HG03469 (cell line): ENCODE measurements around the gene GPR137.
A peak's percentile ranks its signal among the peaks of the same experiment; 100 is the strongest.

Experiments
- ATAC-seq: cut with Tn5 transposase; IDR thresholded peaks from one replicate; pipeline ENCODE4 v1.9.1; 2021; ENCODE audit warnings: mild to moderate bottlenecking, moderate library complexity, moderate number of reproducible peaks; ENCODE audit not compliant: unreplicated experiment

The GPR137 gene

GRCh38 chr11:64284048-64284961 lies 1.3 kb upstream of the GPR137 start, which contains the start of gene BAD:
Gene BAD (minus strand): TSS chr11:64284665. CDS start chr11:64284368, 297 bp downstream.
- ATAC-seq = peak; percentile 43

- no peak for ATAC-seq
These were observed 495 bp downstream of the GPR137 start for GRCh38 chr11:64285885-64286800.

GRCh38 chr11:64286801-64287159 lies 1.1 kb downstream of the GPR137 start:
- no peak for ATAC-seq

GRCh38 chr11:64287676-64288352 lies 2.2 kb downstream of the GPR137 start:
- ATAC-seq = no peak

- no peak for ATAC-seq
These were observed 2.7 kb downstream of the GPR137 start for GRCh38 chr11:64288353-64288750.

- no peak for ATAC-seq
These were observed 3.4 kb downstream of the GPR137 start for GRCh38 chr11:64289002-64289564.

- no peak for ATAC-seq
These were observed 5.0 kb downstream of the GPR137 start for GRCh38 chr11:64290352-64291261.

- ATAC-seq = no peak
These were observed 5.7 kb downstream of the GPR137 start, which contains the start of gene KCNK4 for GRCh38 chr11:64291262-64291751. Gene KCNK4 (plus strand): TSS chr11:64291302. CDS start chr11:64293019, 1,717 bp downstream.

GRCh38 chr11:64291752-64292459 lies 6.3 kb downstream of the GPR137 start:
- ATAC-seq = no peak

GRCh38 chr11:64292460-64293254 lies 7.0 kb downstream of the GPR137 start:
- no peak for ATAC-seq

GRCh38 chr11:64294774-64295173 lies 9.1 kb downstream of the GPR137 start:
- no peak for ATAC-seq

- no peak for ATAC-seq
These were observed 10.1 kb downstream of the GPR137 start for GRCh38 chr11:64295760-64296159.

- no peak for ATAC-seq
These were observed 10.6 kb downstream of the GPR137 start for GRCh38 chr11:64296236-64296635.

GRCh38 chr11:64296830-64297698 lies 11.4 kb downstream of the GPR137 start:
- no peak for ATAC-seq

GRCh38 chr11:64297699-64298358 lies 12.2 kb downstream of the GPR137 start:
- no peak for ATAC-seq
